ENCODE measurements around the gene RAX. TPM values are rescaled to one million over a fixed set of nuclear protein-coding genes. Genes with fewer than 3 reads are reported as not detected.

Gene RAX
- not detected for total RNA-seq

DNA sequence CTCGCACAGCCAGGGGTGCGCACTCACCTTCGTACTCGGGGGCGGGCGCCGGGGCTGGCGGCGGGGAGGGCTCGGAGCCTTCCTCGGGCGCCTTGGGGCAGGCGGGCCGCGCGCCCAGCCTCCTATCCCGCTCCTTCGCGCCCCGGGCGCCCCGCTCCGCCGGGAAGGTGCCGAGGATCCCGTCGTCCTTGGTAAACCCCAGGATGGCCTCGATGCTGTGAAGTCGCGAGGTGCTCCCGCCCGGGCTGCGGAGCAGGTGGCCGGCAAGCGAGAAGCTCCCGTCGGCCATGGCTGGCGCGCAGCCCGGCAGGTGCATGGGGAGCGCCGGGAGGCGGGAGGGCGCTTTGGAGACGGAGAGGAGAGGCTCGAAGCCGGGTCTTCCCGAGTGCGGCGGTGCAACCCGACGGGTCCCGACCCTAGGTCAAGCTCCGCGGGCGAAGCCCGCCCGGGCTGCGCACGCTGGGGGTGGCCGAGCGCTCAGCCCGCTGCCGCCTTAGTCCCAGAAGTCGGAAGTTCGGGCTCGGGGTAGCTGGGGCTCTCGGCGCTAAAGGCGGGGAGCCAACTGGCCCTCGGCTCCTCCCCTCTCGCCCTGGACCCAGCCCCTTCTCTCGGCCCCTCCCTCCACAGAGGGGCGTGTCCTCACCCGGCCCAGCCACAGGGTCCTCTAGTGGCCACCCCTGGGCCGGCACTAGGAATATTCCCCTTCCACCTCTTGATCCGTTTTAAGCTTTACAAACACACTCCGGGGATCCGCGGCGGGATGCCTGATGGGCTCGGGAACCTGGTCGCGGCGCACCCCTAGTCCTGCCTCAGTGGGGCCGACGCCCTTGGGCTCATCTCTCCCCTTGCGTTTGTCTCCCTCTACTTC is at the start of gene RAX:
TSS of gene RAX (minus strand) at position 564 of the 868 bp plus-strand sequence. CDS start at position 316, 248 bp downstream.
- TF ChIP-seq, protein P1, sequence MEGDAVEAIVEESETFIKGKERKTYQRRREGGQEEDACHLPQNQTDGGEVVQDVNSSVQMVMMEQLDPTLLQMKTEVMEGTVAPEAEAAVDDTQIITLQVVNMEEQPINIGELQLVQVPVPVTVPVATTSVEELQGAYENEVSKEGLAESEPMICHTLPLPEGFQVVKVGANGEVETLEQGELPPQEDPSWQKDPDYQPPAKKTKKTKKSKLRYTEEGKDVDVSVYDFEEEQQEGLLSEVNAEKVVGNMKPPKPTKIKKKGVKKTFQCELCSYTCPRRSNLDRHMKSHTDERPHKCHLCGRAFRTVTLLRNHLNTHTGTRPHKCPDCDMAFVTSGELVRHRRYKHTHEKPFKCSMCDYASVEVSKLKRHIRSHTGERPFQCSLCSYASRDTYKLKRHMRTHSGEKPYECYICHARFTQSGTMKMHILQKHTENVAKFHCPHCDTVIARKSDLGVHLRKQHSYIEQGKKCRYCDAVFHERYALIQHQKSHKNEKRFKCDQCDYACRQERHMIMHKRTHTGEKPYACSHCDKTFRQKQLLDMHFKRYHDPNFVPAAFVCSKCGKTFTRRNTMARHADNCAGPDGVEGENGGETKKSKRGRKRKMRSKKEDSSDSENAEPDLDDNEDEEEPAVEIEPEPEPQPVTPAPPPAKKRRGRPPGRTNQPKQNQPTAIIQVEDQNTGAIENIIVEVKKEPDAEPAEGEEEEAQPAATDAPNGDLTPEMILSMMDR (IDR thresholded peaks at IDR 0.05; ENCODE audit: low read depth): no peak

- TF ChIP-seq, protein P1 (IDR thresholded peaks at IDR 0.05; ENCODE audit: low read depth): no peak
These were observed 45.3 kb upstream of the RAX start, which contains the start of gene CPLX4 for GRCh38 chr18:59318460-59319050. Gene CPLX4 (minus strand): TSS chr18:59318649. CDS start chr18:59318462, 187 bp downstream.

GRCh38 chr18:59311631-59312030 is 38.4 kb upstream of the RAX start:
- TF ChIP-seq, protein P1 (IDR thresholded peaks at IDR 0.05; ENCODE audit: low read depth): no peak

GRCh38 chr18:59308938-59309260 is 35.6 kb upstream of the RAX start:
- TF ChIP-seq, protein P1 (IDR thresholded peaks at IDR 0.05; ENCODE audit: low read depth): no peak

DNA sequence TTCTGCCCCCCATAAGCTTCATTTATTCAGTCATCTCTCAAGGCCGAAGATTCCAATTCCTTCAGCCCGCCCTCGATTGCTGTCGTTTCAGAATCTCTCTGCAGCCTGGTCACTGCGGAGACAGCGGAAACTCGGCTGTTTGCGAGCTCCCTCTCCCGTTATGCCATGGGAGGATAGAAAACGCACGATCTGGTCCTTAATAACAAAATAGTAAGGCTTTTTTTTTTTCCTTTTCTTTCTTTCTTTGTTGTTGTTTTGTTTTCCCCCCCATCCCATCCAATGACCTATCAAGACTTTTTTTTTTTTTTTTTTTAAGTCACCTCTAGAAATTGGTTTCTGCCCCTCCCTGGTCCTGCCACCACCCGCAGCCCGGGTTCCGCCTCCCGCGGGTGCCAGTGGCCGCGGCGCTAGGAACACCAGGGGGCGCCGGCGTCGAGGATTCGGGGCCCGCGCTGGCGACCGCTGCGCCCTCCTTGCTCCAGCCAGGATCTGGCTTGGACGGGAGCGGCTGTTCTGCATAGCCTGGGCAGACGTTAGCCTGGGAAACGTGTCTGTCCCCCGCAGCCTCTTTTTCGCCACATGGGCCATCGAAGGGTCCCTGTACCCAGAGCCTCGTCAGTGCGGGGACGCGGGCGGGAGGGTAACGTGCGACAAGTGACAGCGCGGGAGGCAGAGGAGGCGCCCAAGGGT is 35.1 kb upstream of the RAX start:
- TF ChIP-seq, protein P1 (IDR thresholded peaks at IDR 0.05; ENCODE audit: low read depth): no peak

DNA sequence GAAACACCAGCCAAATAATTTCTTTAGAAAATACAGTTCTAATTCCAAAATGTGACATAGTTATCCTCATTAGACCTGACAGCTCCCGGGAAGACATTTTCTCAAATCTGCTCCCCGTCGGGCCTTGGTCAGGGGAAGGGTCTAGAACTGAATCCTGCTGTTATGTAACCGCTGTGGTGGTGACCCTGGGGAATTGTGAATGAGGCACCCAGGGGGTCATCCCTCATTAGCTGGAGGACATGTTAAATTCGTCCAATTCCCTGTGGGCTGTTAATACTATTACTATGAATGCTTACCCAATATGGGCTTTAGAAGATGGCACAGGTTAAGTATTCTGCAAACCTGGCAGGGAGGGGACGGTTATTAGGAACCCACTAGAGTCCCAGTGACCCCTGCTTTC is 33.4 kb upstream of the RAX start:
- TF ChIP-seq, protein P1 (IDR thresholded peaks at IDR 0.05; ENCODE audit: low read depth): no peak

- TF ChIP-seq, protein P1 (IDR thresholded peaks at IDR 0.05; ENCODE audit: low read depth): no peak
These were observed 32.0 kb upstream of the RAX start for GRCh38 chr18:59305295-59305694.

Measured in subcutaneous adipose tissue (tissue), 4 donors.